HFFc6 (cell line): ENCODE results near the gene LHFPL5. TPM values are rescaled to one million over a fixed set of nuclear protein-coding genes. Genes with fewer than 3 reads are reported as not detected.

Experiments
- DNase-seq: peaks from one replicate; pipeline ENCODE4 v3.0.0-alpha.2; 2018
- H3K27ac Mint-ChIP-seq: 2 replicates; pipeline ENCODE4 v1.8.0; 2020; ENCODE audit warnings: mild to moderate bottlenecking, mixed read lengths
- H3K27me3 Mint-ChIP-seq: 2 replicates; pipeline ENCODE4 v1.8.0; 2021; ENCODE audit warnings: mild to moderate bottlenecking, moderate library complexity, mixed read lengths; ENCODE audit not compliant: insufficient read depth
- H3K36me3 Mint-ChIP-seq: 2 replicates; pipeline ENCODE4 v1.8.0; 2021; ENCODE audit warnings: low read depth, mixed read lengths
- H3K4me1 Mint-ChIP-seq: 2 replicates; pipeline ENCODE4 v1.8.0; 2020; ENCODE audit warnings: low read depth, mixed read lengths
- H3K4me3 Mint-ChIP-seq: 2 replicates; pipeline ENCODE4 v1.8.0; 2020; ENCODE audit warnings: mild to moderate bottlenecking, moderate library complexity, mixed read lengths
- H3K9me3 Mint-ChIP-seq: 2 replicates; pipeline ENCODE4 v1.8.0; 2020; ENCODE audit warnings: mild to moderate bottlenecking, mixed read lengths
- total RNA-seq, 6 experiments: library from RNA; stranded (reverse); fragmentation: NEBNext Ultra II Directional; extraction: Animal tissue kit (Norgen Biotek cat#: 25700); gene quantifications; 2 replicates in 1 of 6; 3 replicates in 5 of 6; pipeline ENCODE4 v1.2.3, GENCODE V29; 2021
- TF ChIP-seq, protein P1 (sequence below): fragments of 200-600 bp; sonication (generic); IDR thresholded peaks from 2 replicates; pipeline ENCODE4 v1.5.0; 2021; ENCODE audit warnings: antibody characterized with exemption, mild to moderate bottlenecking

LHFPL5 gene
- total RNA-seq, 6 experiments from 2014 or later, result not detected

DNA sequence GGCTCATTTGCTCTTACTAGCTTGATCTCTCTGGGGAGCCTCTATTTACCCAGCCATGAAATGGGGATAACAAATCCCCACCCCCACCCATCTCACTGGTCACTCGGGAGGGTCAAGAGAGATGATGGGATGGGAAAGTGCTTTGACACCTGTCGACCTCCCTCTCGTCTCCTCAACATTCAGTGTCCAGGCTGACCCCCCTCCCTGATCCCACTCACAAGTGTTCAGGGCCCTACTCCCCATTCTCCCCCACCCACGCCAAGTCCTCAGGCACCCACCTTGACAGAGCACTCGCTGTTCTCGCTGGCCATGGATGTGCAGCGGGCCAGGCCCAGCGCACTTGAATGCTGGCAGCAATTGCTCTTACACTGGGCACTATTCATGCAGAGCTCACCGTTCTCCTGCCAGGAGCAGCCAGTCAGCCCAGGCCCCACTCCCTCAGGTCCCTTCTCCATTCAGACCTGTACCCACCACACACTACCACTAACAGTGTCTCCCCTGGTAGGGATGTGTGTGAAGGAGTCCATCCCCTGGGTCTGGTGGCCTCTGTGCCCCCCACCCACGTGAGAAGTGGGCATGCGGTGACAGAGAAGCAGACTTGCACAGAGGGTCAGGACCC lies 9.6 kb upstream of the LHFPL5 start:
- peaks cover 53% of the 10 kb centered on the region for H3K27me3 Mint-ChIP-seq
- no peaks in the 10 kb centered on the region for H3K36me3 Mint-ChIP-seq
- TF ChIP-seq, protein P1, sequence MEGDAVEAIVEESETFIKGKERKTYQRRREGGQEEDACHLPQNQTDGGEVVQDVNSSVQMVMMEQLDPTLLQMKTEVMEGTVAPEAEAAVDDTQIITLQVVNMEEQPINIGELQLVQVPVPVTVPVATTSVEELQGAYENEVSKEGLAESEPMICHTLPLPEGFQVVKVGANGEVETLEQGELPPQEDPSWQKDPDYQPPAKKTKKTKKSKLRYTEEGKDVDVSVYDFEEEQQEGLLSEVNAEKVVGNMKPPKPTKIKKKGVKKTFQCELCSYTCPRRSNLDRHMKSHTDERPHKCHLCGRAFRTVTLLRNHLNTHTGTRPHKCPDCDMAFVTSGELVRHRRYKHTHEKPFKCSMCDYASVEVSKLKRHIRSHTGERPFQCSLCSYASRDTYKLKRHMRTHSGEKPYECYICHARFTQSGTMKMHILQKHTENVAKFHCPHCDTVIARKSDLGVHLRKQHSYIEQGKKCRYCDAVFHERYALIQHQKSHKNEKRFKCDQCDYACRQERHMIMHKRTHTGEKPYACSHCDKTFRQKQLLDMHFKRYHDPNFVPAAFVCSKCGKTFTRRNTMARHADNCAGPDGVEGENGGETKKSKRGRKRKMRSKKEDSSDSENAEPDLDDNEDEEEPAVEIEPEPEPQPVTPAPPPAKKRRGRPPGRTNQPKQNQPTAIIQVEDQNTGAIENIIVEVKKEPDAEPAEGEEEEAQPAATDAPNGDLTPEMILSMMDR, result no peak
- no peak for DNase-seq
- H3K4me1 Mint-ChIP-seq, result no peaks in the 10 kb centered on the region
- no peak overlapping the region for H3K27ac Mint-ChIP-seq
- H3K4me3 Mint-ChIP-seq, result no peak overlapping the region
- H3K9me3 Mint-ChIP-seq, result no peaks in the 10 kb centered on the region

DNA sequence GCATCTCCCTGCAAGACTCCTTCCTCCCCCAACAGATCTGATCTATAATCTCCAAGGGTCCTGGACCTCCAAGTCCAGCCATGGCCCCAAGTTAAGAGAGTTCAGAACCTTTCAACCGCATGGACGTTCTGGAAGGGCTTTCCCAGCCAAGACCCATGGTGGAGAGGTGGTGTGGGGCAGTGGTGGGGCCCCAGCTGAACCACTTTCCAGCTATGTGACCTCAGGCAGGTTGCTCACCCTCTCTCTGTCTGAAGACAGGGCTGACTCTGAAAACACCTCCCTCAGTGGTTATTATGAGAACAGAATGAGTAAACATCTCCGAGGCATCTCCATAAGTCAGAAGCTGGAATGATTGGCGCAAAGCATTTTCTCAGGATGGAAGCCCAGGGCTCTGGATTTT lies 8.9 kb upstream of the LHFPL5 start:
- no peak overlapping the region for H3K4me3 Mint-ChIP-seq
- H3K27me3 Mint-ChIP-seq, result peaks cover 49% of the 10 kb centered on the region
- TF ChIP-seq, protein P1, result no peak
- no peaks in the 10 kb centered on the region for H3K36me3 Mint-ChIP-seq
- DNase-seq, result no peak
- H3K4me1 Mint-ChIP-seq, result no peaks in the 10 kb centered on the region
- H3K27ac Mint-ChIP-seq, result no peak overlapping the region
- H3K9me3 Mint-ChIP-seq, result no peaks in the 10 kb centered on the region

GRCh38 chr6:35797837-35798526 lies 7.2 kb upstream of the LHFPL5 start:
- H3K27me3 Mint-ChIP-seq, result peaks cover 39% of the 10 kb centered on the region
- H3K4me1 Mint-ChIP-seq, result no peaks in the 10 kb centered on the region
- H3K36me3 Mint-ChIP-seq, result no peaks in the 10 kb centered on the region
- H3K4me3 Mint-ChIP-seq, result no peak overlapping the region
- no peaks in the 10 kb centered on the region for H3K9me3 Mint-ChIP-seq
- no peak for DNase-seq
- TF ChIP-seq, protein P1, result no peak
- no peak overlapping the region for H3K27ac Mint-ChIP-seq

GRCh38 chr6:35798706-35799105 lies 6.4 kb upstream of the LHFPL5 start:
- TF ChIP-seq, protein P1, result no peak
- no peaks in the 10 kb centered on the region for H3K9me3 Mint-ChIP-seq
- no peak overlapping the region for H3K4me3 Mint-ChIP-seq
- H3K36me3 Mint-ChIP-seq, result no peaks in the 10 kb centered on the region
- H3K27ac Mint-ChIP-seq, result no peak overlapping the region
- no peak for DNase-seq
- H3K4me1 Mint-ChIP-seq, result no peaks in the 10 kb centered on the region
- H3K27me3 Mint-ChIP-seq, result peaks cover 33% of the 10 kb centered on the region

GRCh38 chr6:35801148-35801547 lies 4.0 kb upstream of the LHFPL5 start:
- Mint-ChIP-seq H3K27me3 (peaks cover 18% of the 10 kb centered on the region), H3K4me1 (no peaks in the 10 kb centered on the region), H3K4me3 (no peak overlapping the region), H3K36me3 (no peaks in the 10 kb centered on the region), H3K9me3 (no peaks in the 10 kb centered on the region), H3K27ac (no peak overlapping the region)
- DNase-seq, result no peak
- TF ChIP-seq, protein P1, result no peak
